Naive thymus-derived CD4-positive, alpha-beta T cell (primary cell): Measurements from ENCODE around the gene APOBEC3H. TPM values are rescaled to one million over a fixed set of nuclear protein-coding genes. Genes with fewer than 3 reads are reported as not detected.
A peak's percentile ranks its signal among the peaks of the same experiment; 100 is the strongest.

Experiments
- ATAC-seq: fragments of 150-1000 bp; cut with Tn5 transposase; 2 replicates; pipeline ENCODE4 v1.10.0; 2021; ENCODE audit warnings: mild to moderate bottlenecking, moderate library complexity
- CTCF ChIA-PET: fragments of 350-600 bp; sonication (Branson Sonifier 250); formaldehyde crosslinking; loops from one replicate; lab custom pipeline; 2021; ENCODE audit warnings: antibody characterized with exemption; lab: Charles Lee
- POLR2A ChIA-PET: fragments of 350-600 bp; sonication (Branson Sonifier 250); formaldehyde crosslinking; loops from one replicate; lab custom pipeline; 2021; ENCODE audit warnings: antibody characterized with exemption, inconsistent platforms; lab: Charles Lee
- DNase-seq, 9 donors: peaks; one replicate each; pipeline versions ENCODE4 v3.0.0 to v3.0.0-alpha.2; 2020 to 2022; ENCODE audit warnings: mixed read lengths in 1 of 9
- H3K27ac ChIP-seq: one replicate; pipeline ENCODE4 v1.7.0; 2013; ENCODE audit warnings: mild to moderate bottlenecking, low read depth, low read length, moderate library complexity
- H3K27me3 ChIP-seq, 2 donors: one replicate each; pipeline ENCODE4 v1.7.0; 2013; ENCODE audit warnings: low read length in 2 of 2, mild to moderate bottlenecking in 2 of 2, moderate library complexity in 2 of 2; ENCODE audit not compliant: control insufficient read depth in 2 of 2, insufficient read depth in 2 of 2
- H3K36me3 ChIP-seq, 3 experiments: 1 replicate in 2 of 3; 2 replicates in 1 of 3; pipeline ENCODE4 v1.7.0; 2013; ENCODE audit warnings: low read length in 3 of 3, mild to moderate bottlenecking in 3 of 3, moderate library complexity in 1 of 3; ENCODE audit not compliant: insufficient read depth in 3 of 3, control insufficient read depth in 2 of 3
- H3K4me1 ChIP-seq, 2 donors: one replicate each; pipeline ENCODE4 v1.7.0; 2013; ENCODE audit warnings: low read length in 2 of 2, mild to moderate bottlenecking in 2 of 2, moderate library complexity in 1 of 2; ENCODE audit not compliant: control insufficient read depth in 2 of 2, insufficient read depth in 2 of 2
- H3K4me3 ChIP-seq: 2 replicates; pipeline ENCODE4 v1.7.0; 2013; ENCODE audit warnings: mild to moderate bottlenecking, low read length
- H3K9me3 ChIP-seq, 3 experiments: 1 replicate in 2 of 3; 2 replicates in 1 of 3; pipeline ENCODE4 v1.7.0; 2013; ENCODE audit warnings: low read length in 3 of 3; ENCODE audit not compliant: control insufficient read depth in 2 of 3
- H3K27ac Mint-ChIP-seq, 9 donors: one replicate each; pipeline ENCODE4 v1.8.0; 2020 to 2022; ENCODE audit warnings: mixed read lengths in 9 of 9, mild to moderate bottlenecking in 8 of 9, moderate library complexity in 5 of 9, inconsistent platforms in 2 of 9
- H3K27me3 Mint-ChIP-seq, 5 donors: one replicate each; pipeline ENCODE4 v1.8.0; 2021 to 2022; ENCODE audit warnings: mixed read lengths in 5 of 5, mild to moderate bottlenecking in 1 of 5
- H3K36me3 Mint-ChIP-seq, 5 donors: one replicate each; pipeline ENCODE4 v1.8.0; 2020 to 2022; ENCODE audit warnings: mixed read lengths in 5 of 5, mild to moderate bottlenecking in 3 of 5, inconsistent platforms in 1 of 5
- H3K4me1 Mint-ChIP-seq, 7 donors: one replicate each; pipeline ENCODE4 v1.8.0; 2020 to 2022; ENCODE audit warnings: mixed read lengths in 7 of 7, mild to moderate bottlenecking in 3 of 7, inconsistent platforms in 1 of 7
- H3K4me3 Mint-ChIP-seq, 10 donors: one replicate each; pipeline ENCODE4 v1.8.0; 2020 to 2022; ENCODE audit warnings: mild to moderate bottlenecking in 10 of 10, mixed read lengths in 10 of 10, moderate library complexity in 6 of 10, inconsistent platforms in 2 of 10
- H3K9me3 Mint-ChIP-seq, 11 donors: one replicate each; pipeline ENCODE4 v1.8.0; 2020 to 2022; ENCODE audit warnings: mixed read lengths in 11 of 11, mild to moderate bottlenecking in 4 of 11, inconsistent platforms in 1 of 11, moderate library complexity in 1 of 11
- intact Hi-C, 2 donors: fragments of 100-400 bp; cut with micrococcal nuclease; formaldehyde crosslinking; loops; one replicate each; pipeline ENCODE4 v1.15.1; 2023
- polyA plus RNA-seq, 2 donors: library from polyadenylated mRNA; unstranded; fragments of 300-500 nt; fragmentation: Illumina TruSeq; gene quantifications; one replicate each; pipeline ENCODE4 v1.2.3, GENCODE V29; 2021
- total RNA-seq, 6 experiments: library from RNA in 5 of 6; stranded (reverse) in 5 of 6; gene quantifications; 1 replicate in 5 of 6; 2 replicates in 1 of 6; pipeline ENCODE4 v1.2.3 and lab custom pipeline; 2021 to 2026

The APOBEC3H gene
- total and polyA plus RNA-seq, 7 experiments from 2014 or later: 0.29 to 31.3 (median 1.5) TPM; not detected in 3

DNA sequence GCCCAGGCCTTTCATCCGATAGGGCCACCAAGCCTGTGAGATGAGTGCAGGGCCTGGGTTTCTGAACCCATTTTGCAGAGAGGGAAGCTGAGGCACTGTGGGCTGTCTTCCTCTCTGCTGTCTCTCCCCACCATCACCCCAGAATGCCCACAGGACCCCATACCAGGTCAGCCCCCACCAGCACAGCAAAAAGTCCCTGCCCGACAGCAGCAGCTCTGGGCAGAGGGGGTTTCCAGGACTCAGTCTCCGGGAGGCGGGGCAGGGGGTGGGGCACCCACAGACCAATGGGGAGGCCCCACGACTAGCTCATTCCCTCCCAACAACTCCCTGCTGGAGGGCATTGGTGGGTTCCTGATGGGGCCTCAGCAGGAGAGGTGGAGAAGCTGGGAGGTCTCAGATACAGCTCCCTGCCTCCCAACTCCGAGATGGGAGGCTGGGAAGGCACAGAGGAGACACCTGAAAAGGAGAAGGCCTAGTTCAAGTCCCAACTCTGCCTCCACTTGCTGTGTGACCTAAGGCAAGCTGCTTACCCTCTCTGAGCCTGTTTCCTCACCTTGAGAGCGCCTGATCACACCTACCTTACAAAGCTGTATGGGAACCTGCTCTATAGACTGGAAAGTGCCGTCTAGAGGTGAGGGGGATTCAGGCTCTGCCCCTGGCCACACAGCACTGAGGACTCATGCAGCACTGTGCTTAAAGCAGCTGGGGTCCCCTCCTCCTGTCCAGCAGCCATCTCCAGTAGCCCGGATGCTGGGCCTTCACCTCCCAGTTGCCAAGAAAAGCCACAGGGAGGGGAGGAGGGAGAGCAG is 51.9 kb downstream of the APOBEC3H start:
- DNase-seq: peak in 2 of 9 donors; percentile 46 to 71
- H3K27ac ChIP-seq: peak overlapping the region; percentile 97
- peaks cover 25 to 64% (median 52%) of the 10 kb centered on the region in 7 donors for H3K4me1 Mint-ChIP-seq
- H3K9me3 Mint-ChIP-seq: no peaks in the 10 kb centered on the region
- H3K27me3 ChIP-seq: no peaks in the 10 kb centered on the region
- no peaks in the 10 kb centered on the region for H3K9me3 ChIP-seq
- H3K4me3 Mint-ChIP-seq: peak overlapping the region in 8 of 10 donors; percentile 11 to 89 (median 41)
- peaks cover 0 to 7% (median 0%) of the 10 kb centered on the region in 5 donors for H3K36me3 Mint-ChIP-seq
- ChIA-PET POLR2A (interaction anchor here (0.6 to 1.0 kb wide), 6 partner anchors 20 to 752 kb away, joined by 3 to 4 read pairs (median 3); no protein-coding TSS in a partner anchor), CTCF (interaction anchor here (0.7 to 2.4 kb wide), 5 partner anchors 14 to 195 kb away, joined by 3 to 25 read pairs (median 4); partner anchors contain the start of gene RPL3)
- no peak overlapping the region for H3K4me3 ChIP-seq
- H3K4me1 ChIP-seq: peaks cover 48 to 63% of the 10 kb centered on the region in 2 donors
- peaks cover 0 to 10% (median 0%) of the 10 kb centered on the region in 5 donors for H3K27me3 Mint-ChIP-seq
- H3K27ac Mint-ChIP-seq: peak overlapping the region in 8 of 9 donors; percentile 56 to 94 (median 80)
- ATAC-seq: peak; percentile 11
- intact Hi-C loops: no loop called here
- peaks cover 0 to 33% (median 0%) of the 10 kb centered on the region in 3 experiments for H3K36me3 ChIP-seq

DNA sequence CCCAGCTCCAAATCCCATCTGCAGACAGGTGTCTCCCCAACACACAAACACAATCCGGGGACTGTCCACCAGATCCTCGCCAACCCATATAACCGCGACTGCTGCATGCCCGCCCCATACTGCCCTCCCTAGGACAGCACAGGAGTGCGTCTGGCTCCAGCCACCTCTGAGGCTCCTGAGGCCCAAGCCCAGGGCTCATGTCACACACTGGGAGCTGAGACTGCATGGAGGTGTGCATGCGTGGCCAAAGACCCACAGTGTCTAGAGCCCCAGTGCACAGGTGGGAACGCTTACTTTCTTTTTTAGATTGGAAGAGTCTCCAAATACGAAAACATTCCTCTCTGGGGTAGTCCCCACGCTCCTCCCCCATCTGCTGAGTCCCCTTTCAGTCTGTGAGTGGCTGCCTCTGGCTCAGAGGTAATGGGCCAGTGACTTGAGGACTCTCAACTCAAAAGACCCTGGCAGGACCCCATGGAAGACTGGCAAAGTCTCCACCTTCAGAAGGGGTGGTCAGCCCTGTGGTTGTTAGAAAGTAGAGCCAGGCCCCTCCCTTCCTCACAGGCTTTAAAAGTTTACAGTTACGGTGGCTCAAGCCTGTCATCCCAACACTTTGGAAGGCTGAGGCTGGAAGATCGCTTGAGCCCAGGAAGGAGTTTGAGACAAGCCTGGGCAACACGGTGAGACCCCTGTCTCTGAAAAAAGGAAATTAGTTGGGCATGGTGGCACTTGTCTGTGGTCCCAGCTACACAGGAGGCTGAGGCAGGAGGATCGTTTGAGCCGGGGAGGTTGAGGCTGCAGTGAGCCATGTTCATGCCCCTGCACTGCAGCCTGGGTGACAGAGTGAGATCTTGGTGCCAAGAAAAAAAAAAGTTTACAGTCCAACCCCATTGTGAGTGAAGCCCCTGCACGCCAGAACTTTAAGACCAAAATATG is 53.1 kb downstream of the APOBEC3H start:
- Mint-ChIP-seq H3K4me1 (peaks cover 17 to 57% (median 45%) of the 10 kb centered on the region in 7 donors), H3K27me3 (peaks cover 0 to 22% (median 0%) of the 10 kb centered on the region in 5 donors), H3K9me3 (no peaks in the 10 kb centered on the region), H3K36me3 (peaks cover 0 to 7% (median 0%) of the 10 kb centered on the region in 5 donors), H3K27ac (peak overlapping the region; percentile 21 to 94 (median 87)), H3K4me3 (peak overlapping the region; percentile 37 to 99 (median 84))
- ChIA-PET CTCF (interaction anchor here (0.6 to 2.4 kb wide), 6 partner anchors 15 to 194 kb away, joined by 3 to 25 read pairs (median 4); partner anchors contain the start of gene RPL3), POLR2A (interaction anchor here (0.6 to 2.4 kb wide), 8 partner anchors 7 to 277 kb away, joined by 3 to 9 read pairs (median 5); partner anchors contain the start of gene PDGFB)
- Histone ChIP-seq H3K4me3 (peak overlapping the region; percentile 72), H3K36me3 (peaks cover 0 to 29% (median 0%) of the 10 kb centered on the region in 3 experiments), H3K4me1 (peaks cover 48 to 58% of the 10 kb centered on the region in 2 donors), H3K27ac (peak overlapping the region; percentile 97), H3K9me3 (no peaks in the 10 kb centered on the region), H3K27me3 (no peaks in the 10 kb centered on the region)
- ATAC-seq (no peak), DNase-seq (no peak)
- intact Hi-C loops: loop anchor here (5.0 to 10.0 kb wide), 4 partner anchors 382 to 892 kb away; partner anchors contain the start of genes GTPBP1 (in 1 of the 2), JOSD1 (in 1 of the 2) and RPS19BP1 (in 1 of the 2)

DNA sequence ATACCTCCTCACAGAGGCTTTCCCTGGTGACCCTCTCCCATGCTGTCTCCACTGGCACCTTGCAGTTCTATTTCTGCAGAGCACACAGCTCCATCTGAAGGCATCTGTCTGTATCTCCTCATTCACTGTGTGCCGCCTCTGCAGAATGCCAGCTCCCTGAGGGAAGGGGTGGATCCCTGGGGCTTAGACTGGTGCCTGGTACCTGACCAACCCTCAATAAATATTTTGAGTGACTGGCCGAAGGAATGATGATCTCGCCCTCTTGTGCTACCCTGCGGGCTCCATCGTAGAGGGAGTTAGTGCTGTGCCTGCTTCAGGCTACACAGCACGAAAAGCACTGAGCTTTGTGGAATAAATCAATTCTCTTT is 53.8 kb downstream of the APOBEC3H start:
- DNase-seq (no peak), ATAC-seq (no peak)
- Mint-ChIP-seq H3K4me3 (peak overlapping the region; percentile 73 to 99 (median 84)), H3K36me3 (peaks cover 0 to 9% (median 0%) of the 10 kb centered on the region in 5 donors), H3K27me3 (peaks cover 0 to 27% (median 0%) of the 10 kb centered on the region in 5 donors), H3K4me1 (peaks cover 17 to 57% (median 45%) of the 10 kb centered on the region in 7 donors), H3K27ac (peak overlapping the region; percentile 27 to 94 (median 87)), H3K9me3 (no peaks in the 10 kb centered on the region)
- ChIA-PET POLR2A (interaction anchor here (0.6 to 2.8 kb wide), 8 partner anchors 8 to 277 kb away, joined by 3 to 18 read pairs (median 6); partner anchors contain the start of gene PDGFB), CTCF (interaction anchor here (0.6 to 1.9 kb wide), 2 partner anchors 21 to 159 kb away, joined by 3 to 5 read pairs; no protein-coding TSS in a partner anchor)
- peaks cover 0 to 27% (median 0%) of the 10 kb centered on the region in 3 experiments for H3K36me3 ChIP-seq
- H3K27me3 ChIP-seq: no peaks in the 10 kb centered on the region
- no peaks in the 10 kb centered on the region for H3K9me3 ChIP-seq
- H3K4me3 ChIP-seq: peak overlapping the region; percentile 72
- intact Hi-C loops: loop anchor here (5.0 to 10.0 kb wide), 4 partner anchors 381 to 891 kb away; partner anchors contain the start of genes GTPBP1 (in 1 of the 2), JOSD1 (in 1 of the 2) and RPS19BP1 (in 1 of the 2)
- H3K4me1 ChIP-seq: peaks cover 48 to 58% of the 10 kb centered on the region in 2 donors
- peak overlapping the region; percentile 89 for H3K27ac ChIP-seq

DNA sequence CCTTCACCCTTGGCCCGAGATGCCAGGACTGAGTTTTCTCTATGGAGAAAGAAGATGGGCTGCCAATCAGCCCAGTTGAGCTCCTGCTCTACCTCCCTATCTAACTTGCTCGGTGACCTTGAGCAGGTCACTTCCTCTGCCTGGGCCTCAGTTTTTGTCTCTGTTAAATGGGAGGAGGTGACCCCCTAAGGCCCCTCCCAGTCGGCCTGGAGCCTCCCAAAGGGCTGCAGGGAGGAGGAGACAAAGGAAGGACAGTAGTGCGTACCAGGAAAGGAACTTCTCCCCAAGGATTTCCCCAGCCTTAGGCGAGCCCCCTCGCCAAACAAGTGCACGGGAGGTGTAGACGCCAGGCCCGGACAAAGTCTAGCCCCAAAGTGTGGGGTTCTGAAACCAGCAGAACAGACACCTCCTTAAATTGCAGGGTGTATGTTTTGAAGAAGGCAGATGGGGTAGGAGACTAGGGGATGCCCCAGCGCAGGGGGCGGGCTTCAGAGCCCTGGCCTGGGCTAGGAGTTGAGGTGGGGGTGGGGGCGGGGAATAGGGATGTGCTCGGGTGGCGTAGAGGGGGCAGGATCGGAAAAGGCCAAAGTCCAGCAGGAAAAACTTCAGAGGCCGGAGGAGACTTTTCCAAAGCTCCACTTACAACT is 54.4 kb downstream of the APOBEC3H start:
- ChIA-PET CTCF (interaction anchor here (0.6 to 1.9 kb wide), 3 partner anchors 159 to 279 kb away, joined by 3 to 5 read pairs (median 4); partner anchors contain the start of genes CBX6 and RPL3), POLR2A (interaction anchor here (0.6 to 3.8 kb wide), 13 partner anchors 9 to 1178 kb away, joined by 3 to 18 read pairs (median 6); partner anchors contain the start of genes ATF4 and PDGFB)
- peak overlapping the region; percentile 89 for H3K27ac ChIP-seq
- DNase-seq: no peak
- peak overlapping the region; percentile 72 for H3K4me3 ChIP-seq
- H3K27ac Mint-ChIP-seq: peak overlapping the region; percentile 27 to 94 (median 87)
- H3K4me3 Mint-ChIP-seq: peak overlapping the region; percentile 73 to 99 (median 84)
- peaks cover 41 to 52% of the 10 kb centered on the region in 2 donors for H3K4me1 ChIP-seq
- H3K27me3 Mint-ChIP-seq: peaks cover 0 to 32% (median 0%) of the 10 kb centered on the region in 5 donors
- H3K9me3 ChIP-seq: no peaks in the 10 kb centered on the region
- ATAC-seq: no peak
- intact Hi-C loops: loop anchor here (5.0 to 10.0 kb wide), 4 partner anchors 381 to 891 kb away; partner anchors contain the start of genes GTPBP1 (in 1 of the 2), JOSD1 (in 1 of the 2) and RPS19BP1 (in 1 of the 2)
- peaks cover 0 to 27% (median 0%) of the 10 kb centered on the region in 3 experiments for H3K36me3 ChIP-seq
- H3K9me3 Mint-ChIP-seq: no peaks in the 10 kb centered on the region
- peaks cover 0 to 9% (median 0%) of the 10 kb centered on the region in 5 donors for H3K36me3 Mint-ChIP-seq
- no peaks in the 10 kb centered on the region for H3K27me3 ChIP-seq
- H3K4me1 Mint-ChIP-seq: peaks cover 11 to 51% (median 39%) of the 10 kb centered on the region in 7 donors

DNA sequence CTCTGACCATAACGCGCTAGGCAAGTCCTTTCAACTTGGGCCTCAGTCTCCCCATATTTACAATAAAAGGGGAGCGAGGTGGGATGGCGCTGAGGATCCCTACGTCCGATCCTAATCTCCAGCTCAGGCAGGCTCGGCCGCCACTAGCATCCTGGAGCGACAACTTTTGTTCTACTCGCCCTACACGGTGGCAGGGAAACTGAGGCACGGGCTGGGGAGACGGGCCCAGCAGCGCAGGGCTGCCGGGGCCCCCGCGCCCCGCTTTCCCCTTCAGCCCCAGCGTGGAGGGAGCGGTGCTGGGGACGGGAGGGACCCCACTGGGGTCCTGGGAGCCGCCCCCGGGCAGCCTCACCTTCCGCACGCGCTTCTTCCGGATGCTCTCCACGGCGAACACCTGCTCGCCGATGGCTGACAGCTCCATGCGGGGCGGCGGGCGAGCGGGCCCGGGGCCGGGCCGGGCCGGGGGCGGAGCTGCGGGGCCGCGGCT is 55.0 kb downstream of the APOBEC3H start:
- Histone ChIP-seq H3K4me1 (peaks cover 37 to 49% of the 10 kb centered on the region in 2 donors), H3K36me3 (peaks cover 0 to 27% (median 0%) of the 10 kb centered on the region in 3 experiments), H3K4me3 (peak overlapping the region; percentile 72), H3K27ac (peak overlapping the region; percentile 89), H3K27me3 (no peaks in the 10 kb centered on the region), H3K9me3 (no peaks in the 10 kb centered on the region)
- CTCF ChIA-PET: interaction anchor here (0.6 to 1.0 kb wide), 2 partner anchors 167 to 280 kb away, joined by 3 to 4 read pairs; partner anchors contain the start of genes CBX6 and RPL3
- intact Hi-C loops: loop anchor here (1.0 to 10.0 kb wide), 11 partner anchors 8 to 892 kb away; partner anchors contain the start of genes CBX6 (in 2 of the 2), JOSD1 (in 2 of the 2), RPL3 (in 2 of the 2) and GTPBP1 (in 1 of the 2)
- peaks cover 0 to 9% (median 0%) of the 10 kb centered on the region in 5 donors for H3K36me3 Mint-ChIP-seq
- H3K4me3 Mint-ChIP-seq: peak overlapping the region; percentile 42 to 99 (median 80)
- H3K4me1 Mint-ChIP-seq: peaks cover 7 to 45% (median 35%) of the 10 kb centered on the region in 7 donors
- H3K27me3 Mint-ChIP-seq: peaks cover 0 to 36% (median 0%) of the 10 kb centered on the region in 5 donors
- H3K9me3 Mint-ChIP-seq: no peaks in the 10 kb centered on the region
- DNase-seq (no peak), ATAC-seq (no peak)
- peak overlapping the region in 8 of 9 donors; percentile 12 to 94 (median 82) for H3K27ac Mint-ChIP-seq
- POLR2A ChIA-PET: interaction anchor here (0.6 to 3.8 kb wide), 12 partner anchors 9 to 1177 kb away, joined by 3 to 18 read pairs (median 6); partner anchors contain the start of genes ATF4 and PDGFB
